ENCODE measurements around the gene MTRFR.
"Not testable (repeated sequence)": the region's sequence is repeated elsewhere in the genome, so short reads cannot be mapped to it uniquely, and the experiment has no call there.

Gene MTRFR

GRCh38 chr12:123248996-123249741, 15.9 kb downstream of the MTRFR start:
- not testable (repeated sequence) for DNase-seq (ENCODE audit: extremely low read depth in 1 of 2, low read depth in 1 of 2)

- no peak for DNase-seq (ENCODE audit: extremely low read depth in 1 of 2, low read depth in 1 of 2)
Observed at GRCh38 chr12:123250471-123251383, 17.5 kb downstream of the MTRFR start.

- DNase-seq (ENCODE audit: extremely low read depth in 1 of 2, low read depth in 1 of 2), result no peak
Observed at GRCh38 chr12:123251403-123252076, 18.3 kb downstream of the MTRFR start.

GRCh38 chr12:123252365-123252764, 19.1 kb downstream of the MTRFR start:
- not testable (repeated sequence) for DNase-seq (ENCODE audit: extremely low read depth in 1 of 2, low read depth in 1 of 2)

- DNase-seq (ENCODE audit: extremely low read depth in 1 of 2, low read depth in 1 of 2), result no peak
Observed at GRCh38 chr12:123253641-123254459, 20.6 kb downstream of the MTRFR start.

- DNase-seq (ENCODE audit: extremely low read depth in 1 of 2, low read depth in 1 of 2), result no peak
Observed at GRCh38 chr12:123254853-123255446, 21.7 kb downstream of the MTRFR start.

GRCh38 chr12:123258593-123258992, 25.4 kb downstream of the MTRFR start:
- DNase-seq (ENCODE audit: extremely low read depth in 1 of 2, low read depth in 1 of 2), result no peak

- no peak for DNase-seq (ENCODE audit: extremely low read depth in 1 of 2, low read depth in 1 of 2)
Observed at GRCh38 chr12:123260081-123260480, 26.8 kb downstream of the MTRFR start.

- DNase-seq (ENCODE audit: extremely low read depth in 1 of 2, low read depth in 1 of 2), result no peak
Observed at GRCh38 chr12:123261196-123261595, 28.0 kb downstream of the MTRFR start.

- DNase-seq (ENCODE audit: extremely low read depth in 1 of 2, low read depth in 1 of 2), result no peak
Observed at GRCh38 chr12:123263196-123263817, 30.1 kb downstream of the MTRFR start.

- no peak for DNase-seq (ENCODE audit: extremely low read depth in 1 of 2, low read depth in 1 of 2)
Observed at GRCh38 chr12:123264642-123265041, 31.4 kb downstream of the MTRFR start.

- no peak for DNase-seq (ENCODE audit: extremely low read depth in 1 of 2, low read depth in 1 of 2)
Observed at GRCh38 chr12:123265851-123266678, 32.8 kb downstream of the MTRFR start.

GRCh38 chr12:123266679-123267277, 33.5 kb downstream of the MTRFR start:
- no peak for DNase-seq (ENCODE audit: extremely low read depth in 1 of 2, low read depth in 1 of 2)

GRCh38 chr12:123267335-123267920, 34.2 kb downstream of the MTRFR start:
- no peak for DNase-seq (ENCODE audit: extremely low read depth in 1 of 2, low read depth in 1 of 2)

GRCh38 chr12:123267991-123268843, 35.0 kb downstream of the MTRFR start:
- no peak for DNase-seq (ENCODE audit: extremely low read depth in 1 of 2, low read depth in 1 of 2)

GRCh38 chr12:123268850-123269249, 35.6 kb downstream of the MTRFR start:
- DNase-seq (ENCODE audit: extremely low read depth in 1 of 2, low read depth in 1 of 2), result no peak

GRCh38 chr12:123269395-123269892, 36.2 kb downstream of the MTRFR start:
- DNase-seq (ENCODE audit: extremely low read depth in 1 of 2, low read depth in 1 of 2), result no peak
